GM12801 (cell line): ENCODE results near the gene OLFML1.

ENCODE experiments used
- TF ChIP-seq, protein P1 (sequence below): IDR thresholded peaks from one replicate; pipeline ENCODE4 v1.5.1; 2011; ENCODE audit warnings: control low read depth; ENCODE audit not compliant: insufficient read length; ENCODE audit errors: extremely low read depth

OLFML1 gene

DNA sequence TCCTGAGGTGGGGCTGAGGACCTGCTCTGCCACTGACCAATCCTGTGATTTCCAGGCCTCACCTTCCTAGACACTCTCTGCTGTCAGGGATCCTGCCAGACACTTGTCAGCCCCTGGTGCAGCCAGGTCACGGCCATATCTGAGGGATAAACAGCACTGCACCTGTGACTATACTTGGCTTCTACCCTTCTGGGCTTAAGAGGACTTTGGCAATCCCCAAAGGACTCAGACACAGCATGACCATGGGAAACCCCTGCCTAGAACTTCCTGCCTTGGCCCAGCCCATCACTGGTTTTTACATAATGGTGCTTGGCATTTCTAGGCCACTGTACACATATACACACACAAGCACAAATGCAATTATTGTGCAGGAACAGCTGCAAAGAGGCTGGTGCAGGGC, 11.6 kb upstream of the OLFML1 start:
- TF ChIP-seq, protein P1, sequence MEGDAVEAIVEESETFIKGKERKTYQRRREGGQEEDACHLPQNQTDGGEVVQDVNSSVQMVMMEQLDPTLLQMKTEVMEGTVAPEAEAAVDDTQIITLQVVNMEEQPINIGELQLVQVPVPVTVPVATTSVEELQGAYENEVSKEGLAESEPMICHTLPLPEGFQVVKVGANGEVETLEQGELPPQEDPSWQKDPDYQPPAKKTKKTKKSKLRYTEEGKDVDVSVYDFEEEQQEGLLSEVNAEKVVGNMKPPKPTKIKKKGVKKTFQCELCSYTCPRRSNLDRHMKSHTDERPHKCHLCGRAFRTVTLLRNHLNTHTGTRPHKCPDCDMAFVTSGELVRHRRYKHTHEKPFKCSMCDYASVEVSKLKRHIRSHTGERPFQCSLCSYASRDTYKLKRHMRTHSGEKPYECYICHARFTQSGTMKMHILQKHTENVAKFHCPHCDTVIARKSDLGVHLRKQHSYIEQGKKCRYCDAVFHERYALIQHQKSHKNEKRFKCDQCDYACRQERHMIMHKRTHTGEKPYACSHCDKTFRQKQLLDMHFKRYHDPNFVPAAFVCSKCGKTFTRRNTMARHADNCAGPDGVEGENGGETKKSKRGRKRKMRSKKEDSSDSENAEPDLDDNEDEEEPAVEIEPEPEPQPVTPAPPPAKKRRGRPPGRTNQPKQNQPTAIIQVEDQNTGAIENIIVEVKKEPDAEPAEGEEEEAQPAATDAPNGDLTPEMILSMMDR, result no peak

DNA sequence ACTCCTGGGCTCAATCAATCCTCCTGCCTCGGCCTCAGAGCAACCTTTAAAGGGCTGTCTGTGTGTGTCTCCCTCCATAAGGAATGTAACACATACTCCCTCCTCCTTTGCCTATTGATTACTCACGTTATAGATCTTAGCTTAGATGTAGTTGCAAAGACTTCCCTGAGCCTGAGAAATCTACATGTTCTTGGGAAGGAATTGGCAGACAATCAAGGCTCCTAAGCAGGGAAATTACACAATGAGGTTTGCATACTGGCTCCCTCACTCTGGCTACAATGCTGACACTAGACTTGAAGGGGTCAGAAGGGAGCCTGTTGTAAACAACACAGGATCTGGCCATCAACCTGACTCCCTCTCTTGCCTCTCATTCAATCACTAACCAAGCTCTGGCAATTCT, 5.2 kb upstream of the OLFML1 start:
- TF ChIP-seq, protein P1, result no peak

DNA sequence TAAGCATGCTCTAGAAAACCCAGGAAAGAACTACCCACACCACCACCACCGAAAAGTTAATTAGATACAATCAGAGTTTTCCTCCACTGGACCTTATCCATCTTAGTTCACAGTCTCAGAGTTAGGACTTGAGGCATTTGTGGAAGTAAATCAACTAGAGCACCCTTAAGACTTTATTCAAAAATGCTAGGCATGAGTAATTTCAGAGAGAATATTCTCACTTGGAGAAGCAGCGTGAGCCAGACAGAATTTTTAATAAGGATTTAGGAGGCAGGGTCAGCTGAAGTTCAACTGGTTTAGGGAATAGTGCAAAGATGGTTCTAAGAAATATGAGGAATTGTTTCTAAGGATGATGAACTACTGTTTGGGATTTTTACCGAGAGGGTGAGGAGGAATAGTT, 1.2 kb upstream of the OLFML1 start:
- TF ChIP-seq, protein P1, result no peak

DNA sequence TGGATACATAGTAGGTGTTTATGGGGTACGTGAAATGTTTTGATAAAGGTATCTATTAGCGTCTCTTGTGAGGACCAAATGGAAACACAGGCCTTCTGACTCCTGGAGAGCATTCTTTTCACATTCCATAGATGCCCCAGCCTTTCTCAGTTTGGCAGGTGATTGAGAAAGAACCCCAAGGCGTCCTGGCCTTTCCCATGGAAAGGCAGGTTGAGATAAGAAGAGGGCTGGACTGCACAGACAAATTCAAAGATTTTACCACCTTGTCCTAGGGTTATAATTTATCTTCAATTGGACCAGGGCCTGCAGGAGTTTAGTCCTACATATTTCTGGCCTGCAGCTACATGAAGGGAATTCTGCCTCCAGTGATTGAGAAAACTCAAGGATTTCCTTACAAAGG, 661 bp upstream of the OLFML1 start:
- TF ChIP-seq, protein P1, result no peak

DNA sequence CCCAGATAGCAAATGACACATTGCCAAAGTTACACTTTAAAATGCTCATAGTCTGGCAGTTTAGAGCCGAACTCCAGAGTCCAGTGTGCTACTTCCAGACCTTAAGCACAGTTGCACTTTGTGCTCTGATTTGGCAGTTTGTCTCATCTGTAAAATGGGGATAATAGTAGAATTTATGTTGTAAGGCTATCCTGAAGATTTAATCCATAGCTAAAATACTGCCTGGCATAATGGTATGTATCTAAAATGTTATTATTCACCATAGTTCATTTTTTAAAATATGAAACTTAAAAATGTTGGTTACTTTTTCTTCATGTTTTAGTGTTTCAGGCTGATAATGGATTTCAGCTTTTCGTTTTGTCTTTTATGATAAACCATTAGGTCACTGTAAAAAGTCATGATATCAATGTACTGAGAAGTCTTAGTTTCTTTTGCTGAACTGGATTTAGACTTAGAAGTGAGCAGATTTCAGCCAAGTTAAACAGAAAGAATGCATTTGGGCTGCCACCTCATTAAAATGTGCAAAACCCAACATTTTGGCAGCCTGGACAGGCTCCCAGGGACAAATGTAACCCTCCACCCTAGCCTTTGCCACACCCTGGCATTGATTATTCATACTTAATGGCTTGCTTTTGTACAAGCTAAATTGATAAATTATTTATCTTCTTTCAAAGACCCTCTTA, 933 bp downstream of the OLFML1 start:
- TF ChIP-seq, protein P1, result no peak

DNA sequence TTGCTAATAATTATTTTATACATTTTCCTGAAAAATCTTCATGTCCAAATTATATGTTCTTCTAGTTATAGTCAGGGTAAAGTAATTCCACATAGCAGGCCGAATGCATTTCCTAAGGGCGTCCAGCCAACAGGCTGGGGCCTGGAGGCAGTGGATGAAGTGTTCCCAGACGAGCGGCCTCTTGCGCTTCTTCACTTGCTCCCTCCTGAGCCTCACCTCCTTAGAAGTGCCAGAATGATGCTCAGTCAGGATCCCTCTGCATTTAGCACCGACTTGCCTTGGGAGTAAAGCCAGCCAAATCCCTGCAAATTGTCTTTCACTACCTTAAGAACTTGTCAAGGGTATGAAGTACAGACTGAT, 1.5 kb downstream of the OLFML1 start:
- TF ChIP-seq, protein P1, result no peak

DNA sequence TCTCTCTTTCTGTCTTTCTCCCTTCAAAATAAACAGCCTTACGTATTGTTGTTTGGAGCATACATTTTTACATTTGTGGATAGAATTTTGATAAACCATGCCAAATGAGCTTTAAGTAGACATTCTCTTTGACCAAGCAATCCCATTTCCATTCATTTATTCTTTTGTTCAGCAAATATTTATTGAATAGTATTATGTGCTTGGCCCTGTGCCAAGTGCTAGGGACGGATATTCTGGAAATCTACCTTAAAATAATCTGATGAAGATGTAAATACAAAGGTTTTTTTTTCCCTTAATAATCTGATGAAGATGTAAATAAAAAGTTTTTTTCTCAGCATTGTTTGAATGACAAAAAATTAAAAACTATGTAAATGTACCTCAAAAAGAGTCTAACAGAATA, 2.1 kb downstream of the OLFML1 start:
- TF ChIP-seq, protein P1, result no peak
